ENCODE data around the gene CSMD2. TPM values are rescaled to one million over a fixed set of nuclear protein-coding genes. Genes with fewer than 3 reads are reported as not detected.

The CSMD2 gene
- total RNA-seq, 6 experiments from 2014 or later = under 0.01 to 0.19 (median 0.09) TPM; not detected in 1

- DNase-seq (no peak), ATAC-seq (no peak)
- Histone ChIP-seq H3K9me3 (no peaks in the 10 kb centered on the region), H3K27ac (no peak overlapping the region), H3K4me1 (no peaks in the 10 kb centered on the region), H3K36me3 (no peaks in the 10 kb centered on the region), H3K4me3 (no peak overlapping the region), H3K27me3 (no peaks in the 10 kb centered on the region)
- no peak for TF ChIP-seq CTCF (IDR thresholded peaks at IDR 0.05)
- TF ChIP-seq POLR2A (IDR thresholded peaks at IDR 0.05) = no peak
- intact Hi-C loops (cut with DNase I) = no loop called here
- 40% methylated on average over 4 of the region's 5 CpGs for WGBS (ENCODE audit: insufficient coverage, low coverage, low lambda C conversion rate, missing lambda C conversion rate)
Observed at GRCh38 chr1:34130306-34130705, 34.7 kb downstream of the CSMD2 start.

GRCh38 chr1:34129630-34130029 is 35.4 kb downstream of the CSMD2 start:
- Histone ChIP-seq H3K36me3 (no peaks in the 10 kb centered on the region), H3K4me1 (no peaks in the 10 kb centered on the region), H3K4me3 (no peak overlapping the region), H3K27ac (no peak overlapping the region), H3K27me3 (no peaks in the 10 kb centered on the region), H3K9me3 (no peaks in the 10 kb centered on the region)
- WGBS (ENCODE audit: insufficient coverage, low coverage, low lambda C conversion rate, missing lambda C conversion rate) = 44% methylated on average over 4 of the region's 6 CpGs
- intact Hi-C loops (cut with DNase I) = no loop called here
- TF ChIP-seq POLR2A (IDR thresholded peaks at IDR 0.05) (no peak), CTCF (IDR thresholded peaks at IDR 0.05) (no peak)
- DNase-seq (no peak), ATAC-seq (no peak)

GRCh38 chr1:34128186-34128889 is 36.7 kb downstream of the CSMD2 start:
- Histone ChIP-seq H3K27ac (no peak overlapping the region), H3K36me3 (no peaks in the 10 kb centered on the region), H3K4me1 (no peaks in the 10 kb centered on the region), H3K9me3 (no peaks in the 10 kb centered on the region), H3K27me3 (no peaks in the 10 kb centered on the region), H3K4me3 (no peak overlapping the region)
- intact Hi-C loops (cut with DNase I) = no loop called here
- TF ChIP-seq POLR2A (IDR thresholded peaks at IDR 0.05) (no peak), CTCF (IDR thresholded peaks at IDR 0.05) (no peak)
- WGBS (ENCODE audit: insufficient coverage, low coverage, low lambda C conversion rate, missing lambda C conversion rate) = no CpG with 5 or more reads among the region's 13 CpGs
- DNase-seq (no peak), ATAC-seq (no peak)

GRCh38 chr1:34127006-34128000 is 37.7 kb downstream of the CSMD2 start:
- no peak overlapping the region for H3K27ac ChIP-seq
- ATAC-seq = no peak
- no peak for DNase-seq
- H3K4me3 ChIP-seq = no peak overlapping the region
- no peaks in the 10 kb centered on the region for H3K4me1 ChIP-seq
- no peaks in the 10 kb centered on the region for H3K27me3 ChIP-seq
- intact Hi-C loops (cut with DNase I) = no loop called here
- TF ChIP-seq POLR2A (IDR thresholded peaks at IDR 0.05) (no peak), CTCF (IDR thresholded peaks at IDR 0.05) (no peak)
- WGBS (ENCODE audit: insufficient coverage, low coverage, low lambda C conversion rate, missing lambda C conversion rate) = 60% methylated on average over 10 of the region's 15 CpGs
- no peaks in the 10 kb centered on the region for H3K9me3 ChIP-seq
- H3K36me3 ChIP-seq = no peaks in the 10 kb centered on the region
